Measurements from ENCODE around the gene FAM3D.
"Not testable (repeated sequence)": the region's sequence is repeated elsewhere in the genome, so short reads cannot be mapped to it uniquely, and the experiment has no call there.

FAM3D gene

GRCh38 chr3:58666683-58667082, at the start of gene FAM3D:
Gene FAM3D, minus strand, starts transcription at chr3:58666774. Its CDS starts 11,211 bp downstream, at chr3:58655563.
- H3K27ac ChIP-seq = peak within 1 kb of the TSS; percentile 49
- TF ChIP-seq ZFX (IDR thresholded peaks at IDR 0.05) (no peak), CTCF (conservative IDR thresholded peaks at IDR 0.05) (no peak)

- H3K27ac ChIP-seq = no peak overlapping the region
- no peak for TF ChIP-seq CTCF (conservative IDR thresholded peaks at IDR 0.05)
- TF ChIP-seq ZFX (IDR thresholded peaks at IDR 0.05) = no peak
Measured at GRCh38 chr3:58713715-58714401, 47.3 kb upstream of the FAM3D start.

GRCh38 chr3:58711871-58712270, 45.3 kb upstream of the FAM3D start:
- H3K27ac ChIP-seq = no peak overlapping the region
- TF ChIP-seq CTCF (conservative IDR thresholded peaks at IDR 0.05) (no peak), ZFX (IDR thresholded peaks at IDR 0.05) (no peak)

GRCh38 chr3:58708983-58709382, 42.4 kb upstream of the FAM3D start:
- H3K27ac ChIP-seq = not testable (repeated sequence)

- TF ChIP-seq CTCF (conservative IDR thresholded peaks at IDR 0.05) = no peak
- TF ChIP-seq ZFX (IDR thresholded peaks at IDR 0.05) = no peak
- H3K27ac ChIP-seq = no peak overlapping the region
Measured at GRCh38 chr3:58708116-58708791, 41.7 kb upstream of the FAM3D start.

GRCh38 chr3:58707390-58707930, 40.9 kb upstream of the FAM3D start:
- no peak for TF ChIP-seq CTCF (conservative IDR thresholded peaks at IDR 0.05)
- no peak overlapping the region for H3K27ac ChIP-seq

GRCh38 chr3:58706395-58707167, 40.0 kb upstream of the FAM3D start:
- TF ChIP-seq ZFX (IDR thresholded peaks at IDR 0.05) = no peak
- TF ChIP-seq CTCF (conservative IDR thresholded peaks at IDR 0.05) = no peak
- no peak overlapping the region for H3K27ac ChIP-seq
